ENCODE measurements around the gene MXI1.

- TF ChIP-seq POLR2A (IDR thresholded peaks at IDR 0.05) (no peak), CTCF (IDR thresholded peaks at IDR 0.05) (no peak)
These were observed 49.1 kb upstream of the MXI1 start for GRCh38 chr10:110158051-110159005.
